ENCODE results near the gene PRTN3.

Gene PRTN3

DNA sequence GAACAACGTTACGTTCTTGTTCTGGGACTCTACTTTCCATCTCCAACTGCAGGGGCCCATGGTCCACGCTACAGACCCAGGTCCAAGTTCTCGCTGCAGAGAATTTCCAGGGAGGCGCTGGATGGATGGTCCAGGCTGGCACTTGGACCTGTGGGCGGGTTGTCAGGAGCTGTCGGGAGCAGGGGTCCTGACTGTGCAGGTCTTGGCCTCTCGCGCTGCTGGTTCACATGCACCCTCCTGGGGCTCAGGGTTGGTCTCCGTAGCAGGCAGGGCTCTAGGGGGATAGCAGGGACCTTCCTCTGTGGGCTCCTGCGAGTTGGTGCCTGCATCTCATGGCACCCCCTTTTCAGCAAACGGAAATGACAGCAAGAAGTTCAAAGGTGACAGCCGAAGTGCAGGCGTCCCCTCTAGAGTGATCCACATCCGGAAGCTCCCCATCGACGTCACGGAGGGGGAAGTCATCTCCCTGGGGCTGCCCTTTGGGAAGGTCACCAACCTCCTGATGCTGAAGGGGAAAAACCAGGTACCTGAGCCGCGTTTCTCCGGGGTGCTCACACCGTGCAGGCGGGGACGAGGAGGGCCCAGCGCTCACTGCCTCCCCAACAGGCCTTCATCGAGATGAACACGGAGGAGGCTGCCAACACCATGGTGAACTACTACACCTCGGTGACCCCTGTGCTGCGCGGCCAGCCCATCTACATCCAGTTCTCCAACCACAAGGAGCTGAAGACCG lies 36.9 kb upstream of the PRTN3 start:
- TF ChIP-seq CTCF (IDR thresholded peaks at IDR 0.05; ENCODE audit: borderline replicate concordance, control extremely low read depth, extremely low read depth, insufficient read depth, missing control alignments), result no peak
- in situ Hi-C loops (cut with MboI; ENCODE audit: low sequenced_read_pairs, unreplicated experiment), result no loop called here
- no peak for DNase-seq (ENCODE audit: low spot score)

DNA sequence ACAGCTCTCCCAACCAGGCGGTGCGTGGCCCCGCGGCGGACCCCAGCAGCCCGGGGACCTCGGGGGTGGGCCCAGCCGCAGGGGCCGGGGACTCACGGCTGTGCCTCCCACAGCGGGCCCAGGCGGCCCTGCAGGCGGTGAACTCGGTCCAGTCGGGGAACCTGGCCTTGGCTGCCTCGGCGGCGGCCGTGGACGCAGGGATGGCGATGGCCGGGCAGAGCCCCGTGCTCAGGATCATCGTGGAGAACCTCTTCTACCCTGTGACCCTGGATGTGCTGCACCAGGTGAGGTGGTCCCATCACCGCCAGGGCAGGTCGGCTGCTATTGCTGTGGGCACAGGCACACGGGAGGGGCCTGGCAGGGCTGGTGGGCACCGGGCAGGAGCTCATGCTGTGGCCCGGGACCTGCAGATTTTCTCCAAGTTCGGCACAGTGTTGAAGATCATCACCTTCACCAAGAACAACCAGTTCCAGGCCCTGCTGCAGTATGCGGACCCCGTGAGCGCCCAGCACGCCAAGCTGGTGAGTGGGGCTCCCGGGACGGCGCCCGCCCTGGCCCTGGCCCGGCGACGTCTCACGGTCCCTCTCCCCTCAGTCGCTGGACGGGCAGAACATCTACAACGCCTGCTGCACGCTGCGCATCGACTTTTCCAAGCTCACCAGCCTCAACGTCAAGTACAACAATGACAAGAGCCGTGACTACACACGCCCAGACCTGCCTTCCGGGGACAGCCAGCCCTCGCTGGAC lies 36.2 kb upstream of the PRTN3 start:
- no peak for DNase-seq (ENCODE audit: low spot score)
- in situ Hi-C loops (cut with MboI; ENCODE audit: low sequenced_read_pairs, unreplicated experiment), result no loop called here
- TF ChIP-seq CTCF (IDR thresholded peaks at IDR 0.05; ENCODE audit: borderline replicate concordance, control extremely low read depth, extremely low read depth, insufficient read depth, missing control alignments), result no peak

DNA sequence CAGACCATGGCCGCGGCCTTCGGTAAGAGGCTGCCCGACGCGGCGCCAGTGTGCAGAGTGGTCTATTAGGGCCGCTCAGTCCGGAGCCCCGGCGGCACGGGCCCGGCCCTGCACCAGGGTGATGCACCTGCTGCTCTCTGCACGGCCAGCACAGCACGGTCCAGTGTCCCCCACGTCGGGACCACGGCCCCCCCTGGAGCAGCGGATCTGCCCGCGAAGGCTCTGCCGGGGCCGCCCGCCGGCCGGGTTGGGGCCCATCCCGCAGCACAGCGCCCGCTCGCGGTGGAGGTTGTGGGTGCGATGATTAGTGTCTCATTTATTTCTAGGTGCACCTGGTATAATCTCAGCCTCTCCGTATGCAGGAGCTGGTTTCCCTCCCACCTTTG lies 35.6 kb upstream of the PRTN3 start:
- no peak for TF ChIP-seq CTCF (IDR thresholded peaks at IDR 0.05; ENCODE audit: borderline replicate concordance, control extremely low read depth, extremely low read depth, insufficient read depth, missing control alignments)
- DNase-seq (ENCODE audit: low spot score), result no peak
- in situ Hi-C loops (cut with MboI; ENCODE audit: low sequenced_read_pairs, unreplicated experiment), result no loop called here

DNA sequence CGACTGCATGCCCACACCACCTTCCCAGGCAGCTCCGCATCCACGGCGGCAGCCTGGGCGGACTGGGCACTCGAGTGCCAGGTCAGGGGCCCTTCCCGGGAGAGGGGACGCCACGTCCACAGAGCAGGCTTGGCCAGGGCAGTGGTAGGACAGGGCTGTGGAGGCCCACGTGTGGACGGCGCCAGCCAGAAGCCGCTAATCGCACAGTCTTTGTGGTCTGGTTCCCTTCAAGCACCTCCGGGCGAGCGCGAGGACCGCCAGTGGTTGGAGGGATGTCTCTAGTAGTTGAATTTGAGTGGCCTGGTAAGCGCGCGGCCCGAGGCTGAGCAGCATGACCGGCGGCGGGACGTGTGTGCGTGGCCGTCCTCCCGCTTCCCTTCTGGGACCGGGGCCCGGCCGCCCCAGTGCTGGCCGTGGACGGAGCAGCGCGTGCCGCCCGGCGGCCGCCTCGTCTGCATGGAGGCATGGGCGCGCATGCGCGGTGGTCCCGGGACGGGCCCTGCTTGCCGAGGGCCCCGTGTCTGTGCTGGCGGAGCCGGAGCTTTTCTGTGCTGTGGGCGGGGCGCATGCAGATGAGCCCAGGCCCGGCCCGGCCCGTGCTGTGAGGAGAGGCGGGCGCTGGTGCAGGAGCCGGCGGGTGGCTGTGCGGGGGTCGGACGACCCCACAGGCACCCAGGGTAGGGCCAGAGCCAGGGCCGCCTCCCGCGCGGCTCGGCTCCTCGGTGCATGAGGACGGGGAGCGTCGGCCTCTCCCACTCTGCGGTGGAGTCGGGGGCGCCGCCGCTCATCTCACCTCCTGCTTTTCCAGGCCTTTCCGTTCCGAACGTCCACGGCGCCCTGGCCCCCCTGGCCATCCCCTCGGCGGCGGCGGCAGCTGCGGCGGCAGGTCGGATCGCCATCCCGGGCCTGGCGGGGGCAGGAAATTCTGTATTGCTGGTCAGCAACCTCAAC lies 34.9 kb upstream of the PRTN3 start:
- no peak for DNase-seq (ENCODE audit: low spot score)
- no peak for TF ChIP-seq CTCF (IDR thresholded peaks at IDR 0.05; ENCODE audit: borderline replicate concordance, control extremely low read depth, extremely low read depth, insufficient read depth, missing control alignments)
- in situ Hi-C loops (cut with MboI; ENCODE audit: low sequenced_read_pairs, unreplicated experiment), result no loop called here

DNA sequence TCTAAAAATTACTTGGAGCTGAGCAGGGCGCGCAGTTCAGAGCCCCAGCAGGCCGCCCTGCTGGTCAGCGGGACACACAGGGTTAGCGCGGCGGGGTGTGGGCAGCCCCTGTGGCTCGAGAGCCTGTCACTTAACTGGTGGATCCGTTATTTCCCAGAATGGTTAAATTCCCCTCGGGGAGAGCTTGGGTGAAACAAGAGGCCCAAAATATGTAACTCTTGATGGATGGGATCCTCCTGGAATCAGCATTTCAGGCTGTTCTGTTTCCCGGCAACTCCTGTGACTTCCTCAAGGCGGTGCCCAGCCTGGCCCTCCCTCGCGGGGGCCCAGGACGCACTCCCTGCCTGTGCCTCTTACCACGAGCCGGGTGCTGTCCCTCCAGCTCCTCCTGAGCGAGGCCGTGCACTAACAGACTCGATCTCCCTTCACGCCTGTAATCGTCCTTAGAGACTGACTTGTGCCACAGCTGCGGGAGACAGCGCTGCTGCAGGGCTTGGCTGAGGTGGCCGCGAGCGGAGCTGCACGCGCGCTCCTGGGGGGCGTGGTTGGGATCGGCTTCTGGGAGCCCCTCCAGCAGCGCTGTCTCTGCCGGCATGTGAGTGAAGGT lies 33.9 kb upstream of the PRTN3 start:
- TF ChIP-seq CTCF (IDR thresholded peaks at IDR 0.05; ENCODE audit: borderline replicate concordance, control extremely low read depth, extremely low read depth, insufficient read depth, missing control alignments), result no peak
- DNase-seq (ENCODE audit: low spot score), result no peak
- in situ Hi-C loops (cut with MboI; ENCODE audit: low sequenced_read_pairs, unreplicated experiment), result no loop called here

Data from GM13976 (cell line).